Breast epithelium (tissue), 4 donors: ENCODE measurements around the gene PSKH1. TPM values are rescaled to one million over a fixed set of nuclear protein-coding genes. Genes with fewer than 3 reads are reported as not detected.
"Not testable (repeated sequence)": the region's sequence is repeated elsewhere in the genome, so short reads cannot be mapped to it uniquely, and the experiment has no call there.

Experiments
- DNase-seq, 2 donors: peaks; one replicate each; pipeline ENCODE4 v3.0.0-alpha.2; 2019; ENCODE audit warnings: low spot score in 2 of 2
- H3K27ac ChIP-seq, 2 donors: fragments of 200-600 bp; sonication (generic) in 1 of 2; one replicate each; pipeline ENCODE4 v1.5.1; 2016 to 2019; ENCODE audit warnings: mild to moderate bottlenecking in 1 of 2
- H3K27me3 ChIP-seq, 2 donors: fragments of 200-600 bp; sonication (generic) in 1 of 2; one replicate each; pipeline versions ENCODE4 v1.5.1 to v1.6.0; 2017 to 2019; ENCODE audit warnings: control low read depth in 1 of 2, mild to moderate bottlenecking in 1 of 2
- H3K36me3 ChIP-seq: fragments of 200-600 bp; one replicate; pipeline ENCODE4 v1.5.1; 2019
- H3K4me1 ChIP-seq, 2 donors: fragments of 200-600 bp; sonication (generic); one replicate each; pipeline ENCODE4 v1.5.1; 2016 to 2019; ENCODE audit warnings: control low read depth in 1 of 2
- H3K4me3 ChIP-seq, 3 donors: fragments of 200-600 bp; sonication (generic); 1 replicate in 2 of 3; 2 replicates in 1 of 3; pipeline ENCODE4 v1.5.1; 2016 to 2019; ENCODE audit warnings: mild to moderate bottlenecking in 3 of 3, moderate library complexity in 2 of 3
- H3K9me3 ChIP-seq, 2 donors: fragments of 200-600 bp; sonication (generic) in 1 of 2; one replicate each; pipeline ENCODE4 v1.5.1; 2016 to 2019; ENCODE audit warnings: control low read depth in 1 of 2
- POLR2A ChIP-seq: fragments of 450-650 bp; IDR thresholded peaks from one replicate; pipeline ENCODE4 v1.6.1; 2016; ENCODE audit warnings: antibody characterized with exemption, mild to moderate bottlenecking, moderate library complexity
- POLR2AphosphoS5 ChIP-seq, 3 donors: sonication (generic); formaldehyde crosslinking; IDR thresholded peaks; one replicate each; pipeline ENCODE4 v1.6.1; 2017; ENCODE audit warnings: antibody characterized with exemption in 3 of 3
- intact Hi-C: fragments of 100-400 bp; cut with DNase I; formaldehyde crosslinking; loops from one replicate; pipeline ENCODE4 v1.15.1; 2023; ENCODE audit warnings: low total_unique reads
- total RNA-seq, 3 donors: library from RNA; depleted of rRNA; stranded (reverse); fragments of >200 nt; gene quantifications; one replicate each; pipeline ENCODE4 v1.1.0, GENCODE V29; 2016
- TF ChIP-seq, protein P1 (sequence below), 3 donors: fragments of 450-650 bp; IDR thresholded peaks; one replicate each; pipeline ENCODE4 v1.5.1; 2016 to 2017; ENCODE audit warnings: antibody characterized with exemption in 3 of 3, mild to moderate bottlenecking in 3 of 3, moderate library complexity in 3 of 3

PSKH1 gene
- total RNA-seq, 3 donors from 2014 or later: 17.3 to 20.5 (median 17.4) TPM

DNA sequence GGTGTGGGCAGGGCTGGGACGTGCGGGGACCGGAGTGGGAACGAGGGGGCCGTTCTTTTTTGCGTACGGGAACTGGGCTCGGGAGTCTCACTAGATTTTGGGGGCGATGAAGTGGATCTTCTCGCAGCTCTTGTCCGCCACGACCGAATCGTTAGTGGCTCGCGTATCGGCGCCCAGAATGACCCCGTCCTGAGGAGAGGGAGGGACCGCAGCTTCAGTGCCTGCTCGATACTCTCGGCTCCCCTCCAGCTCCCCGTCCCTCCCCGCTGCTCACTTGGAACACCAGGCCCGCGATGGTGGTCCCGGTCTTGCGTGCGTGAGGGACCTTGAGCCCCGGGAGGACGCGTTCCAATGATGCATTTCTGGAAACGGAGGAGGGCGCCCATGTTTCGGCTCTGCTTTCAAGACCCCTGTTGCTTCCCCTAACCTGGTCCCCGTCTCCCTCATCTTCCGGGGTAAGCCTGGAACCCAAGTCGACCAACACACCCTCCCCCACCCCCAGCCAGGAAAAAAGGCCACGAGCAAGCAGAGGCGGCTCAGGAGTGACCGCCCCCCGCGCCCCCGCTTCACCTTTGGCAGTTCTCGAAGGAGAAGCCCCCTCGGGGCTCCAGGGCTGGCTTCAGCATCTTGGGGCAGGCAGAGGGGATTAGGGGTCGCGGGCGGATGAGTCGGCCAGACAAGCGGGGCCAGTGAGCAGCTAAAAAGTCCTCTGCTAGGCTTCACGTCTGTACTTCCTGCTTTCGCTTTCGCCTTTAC is 43.2 kb downstream of the PSKH1 start, which contains the start of gene PSMB10:
TSS of gene PSMB10 (minus strand) at position 727 of the 756 bp plus-strand sequence. CDS start at position 626, 101 bp downstream.
- H3K4me3 ChIP-seq: peak within 1 kb of the TSS; percentile 84 to 89 (median 86)
- H3K27me3 ChIP-seq: no peaks in the 10 kb centered on the region
- peaks cover 9 to 12% of the 10 kb centered on the region in 2 donors for H3K4me1 ChIP-seq
- no peak for DNase-seq
- no peaks in the 10 kb centered on the region for H3K36me3 ChIP-seq
- no peaks in the 10 kb centered on the region for H3K9me3 ChIP-seq
- intact Hi-C loops: no loop called here
- TF ChIP-seq, protein P1, sequence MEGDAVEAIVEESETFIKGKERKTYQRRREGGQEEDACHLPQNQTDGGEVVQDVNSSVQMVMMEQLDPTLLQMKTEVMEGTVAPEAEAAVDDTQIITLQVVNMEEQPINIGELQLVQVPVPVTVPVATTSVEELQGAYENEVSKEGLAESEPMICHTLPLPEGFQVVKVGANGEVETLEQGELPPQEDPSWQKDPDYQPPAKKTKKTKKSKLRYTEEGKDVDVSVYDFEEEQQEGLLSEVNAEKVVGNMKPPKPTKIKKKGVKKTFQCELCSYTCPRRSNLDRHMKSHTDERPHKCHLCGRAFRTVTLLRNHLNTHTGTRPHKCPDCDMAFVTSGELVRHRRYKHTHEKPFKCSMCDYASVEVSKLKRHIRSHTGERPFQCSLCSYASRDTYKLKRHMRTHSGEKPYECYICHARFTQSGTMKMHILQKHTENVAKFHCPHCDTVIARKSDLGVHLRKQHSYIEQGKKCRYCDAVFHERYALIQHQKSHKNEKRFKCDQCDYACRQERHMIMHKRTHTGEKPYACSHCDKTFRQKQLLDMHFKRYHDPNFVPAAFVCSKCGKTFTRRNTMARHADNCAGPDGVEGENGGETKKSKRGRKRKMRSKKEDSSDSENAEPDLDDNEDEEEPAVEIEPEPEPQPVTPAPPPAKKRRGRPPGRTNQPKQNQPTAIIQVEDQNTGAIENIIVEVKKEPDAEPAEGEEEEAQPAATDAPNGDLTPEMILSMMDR (IDR thresholded peaks at IDR 0.05): no peak
- TF ChIP-seq POLR2A (no peak), POLR2AphosphoS5 (IDR thresholded peaks at IDR 0.05) (no peak)
- H3K27ac ChIP-seq: peak within 1 kb of the TSS; percentile 89 to 98

DNA sequence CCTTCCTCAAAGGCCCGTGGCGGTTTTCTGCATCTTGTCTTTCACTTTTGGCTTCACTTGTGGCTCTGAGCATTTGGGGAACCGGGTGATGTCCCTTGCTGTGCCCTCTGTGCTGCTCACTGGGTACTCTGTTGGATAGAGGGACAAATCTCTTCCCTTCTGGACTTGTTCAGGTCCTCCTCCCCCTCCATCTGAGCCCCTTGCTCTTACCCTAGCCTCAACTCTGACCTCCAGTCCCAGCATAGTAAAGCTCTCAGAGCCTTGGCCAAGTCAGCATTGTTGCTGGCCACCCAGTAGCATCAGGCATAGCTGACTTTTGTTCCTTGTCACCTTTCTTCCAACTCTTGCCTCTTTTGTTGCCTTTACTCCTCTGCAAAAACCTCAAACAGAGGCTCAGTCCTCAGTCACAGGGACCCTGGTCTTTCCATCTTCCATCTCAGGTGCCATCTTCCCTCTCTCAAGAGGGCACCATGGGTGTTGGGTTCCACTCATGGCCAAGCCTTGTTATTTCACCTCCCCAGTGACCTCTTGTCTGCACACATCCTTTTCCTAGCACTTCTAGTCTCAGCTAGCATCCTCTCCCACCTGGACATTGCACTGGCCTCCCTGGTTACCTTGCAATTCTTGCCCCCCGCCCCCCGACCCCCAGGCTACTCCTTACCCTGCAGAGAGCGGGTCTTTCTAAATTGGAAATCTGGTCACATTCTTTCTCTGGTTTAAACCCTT is 44.0 kb downstream of the PSKH1 start:
- Histone ChIP-seq H3K27me3 (no peaks in the 10 kb centered on the region), H3K9me3 (no peaks in the 10 kb centered on the region), H3K4me1 (peaks cover 9 to 12% of the 10 kb centered on the region in 2 donors), H3K4me3 (peak overlapping the region; percentile 84 to 89 (median 86)), H3K27ac (peak overlapping the region; percentile 89 to 98), H3K36me3 (no peaks in the 10 kb centered on the region)
- peak in 1 of 3 donors; percentile 46 for TF ChIP-seq POLR2AphosphoS5 (IDR thresholded peaks at IDR 0.05)
- no peak for TF ChIP-seq POLR2A
- TF ChIP-seq, protein P1 (IDR thresholded peaks at IDR 0.05): no peak
- peak in 1 of 2 donors; percentile 56 for DNase-seq
- intact Hi-C loops: no loop called here

DNA sequence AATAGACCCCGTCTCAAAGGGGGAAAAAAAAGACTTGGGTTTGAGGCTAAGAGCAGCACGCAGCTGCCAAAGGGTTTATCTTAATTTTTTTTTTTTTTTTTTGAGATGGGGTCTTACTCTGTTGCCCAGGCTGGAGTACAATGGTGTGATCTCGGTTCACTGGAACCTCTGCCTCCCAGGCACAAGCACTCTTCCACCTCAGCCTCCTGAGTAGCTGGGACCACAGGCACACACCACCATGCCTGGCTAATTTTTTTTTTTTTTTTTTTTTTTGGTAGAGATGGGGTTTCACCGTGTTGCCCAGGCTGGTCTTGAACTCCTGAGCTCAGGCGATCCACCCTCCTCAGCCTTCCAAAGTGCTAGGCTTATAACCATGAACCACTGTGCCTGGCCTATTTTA is 44.7 kb downstream of the PSKH1 start:
- H3K4me1 ChIP-seq: peaks cover 9 to 12% of the 10 kb centered on the region in 2 donors
- H3K9me3 ChIP-seq, DNase-seq, H3K4me3 ChIP-seq, H3K27me3 ChIP-seq, intact Hi-C loops, H3K36me3 ChIP-seq, H3K27ac ChIP-seq: not testable (repeated sequence)

DNA sequence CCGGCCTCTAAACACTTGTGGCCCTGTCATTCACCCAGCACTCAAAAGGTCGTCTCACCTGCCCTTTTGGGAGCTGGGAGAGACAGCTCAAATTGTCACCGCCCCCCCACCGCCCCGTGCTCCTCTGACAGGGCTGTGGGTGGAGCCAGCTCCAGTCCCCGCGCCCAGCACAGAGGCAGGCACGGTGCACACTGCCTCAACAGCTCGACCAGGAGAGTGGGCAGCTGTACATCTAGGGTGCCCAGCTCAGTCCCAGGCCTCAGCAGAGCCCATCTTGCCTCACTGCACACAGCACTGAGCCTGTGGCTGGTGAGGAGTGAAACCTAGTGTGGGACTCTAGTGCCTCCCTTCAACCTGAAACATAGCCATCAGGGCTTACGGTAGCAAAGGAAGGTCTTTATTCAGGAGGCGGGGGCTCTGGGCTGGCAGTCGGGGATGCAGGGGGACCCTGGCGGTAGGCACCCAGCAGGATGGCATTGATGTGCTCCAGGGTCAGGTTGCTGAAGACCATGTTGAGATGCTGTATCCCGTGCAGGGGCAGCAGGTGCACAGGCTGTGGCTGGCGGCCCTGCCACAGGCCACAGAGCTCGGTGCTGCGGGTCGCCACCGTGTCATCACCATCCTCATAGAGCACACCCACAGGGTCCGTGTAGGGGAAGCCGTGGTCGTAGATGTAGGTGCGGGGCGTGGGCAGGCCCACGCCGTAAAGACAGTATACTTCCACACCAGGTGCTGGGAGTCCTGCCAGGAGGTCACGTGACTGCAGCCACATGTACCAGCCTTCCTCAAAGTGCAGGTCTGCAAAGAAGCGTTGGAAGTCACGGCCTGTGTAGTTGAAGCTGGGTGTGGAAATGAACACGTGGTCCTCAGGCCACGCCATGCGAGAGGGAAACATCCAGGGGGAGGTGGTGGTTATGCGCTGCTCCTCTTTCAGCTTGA is 46.7 kb downstream of the PSKH1 start:
- no peak overlapping the region for H3K4me3 ChIP-seq
- intact Hi-C loops: no loop called here
- TF ChIP-seq POLR2A: no peak
- TF ChIP-seq, protein P1 (IDR thresholded peaks at IDR 0.05): no peak
- no peak for TF ChIP-seq POLR2AphosphoS5 (IDR thresholded peaks at IDR 0.05)
- peak overlapping the region in 1 of 2 donors; percentile 65 for H3K27ac ChIP-seq
- no peak for DNase-seq
- no peaks in the 10 kb centered on the region for H3K36me3 ChIP-seq
- no peaks in the 10 kb centered on the region for H3K27me3 ChIP-seq
- no peaks in the 10 kb centered on the region for H3K9me3 ChIP-seq
- peaks cover 12 to 13% of the 10 kb centered on the region in 2 donors for H3K4me1 ChIP-seq

- Histone ChIP-seq H3K4me1 (peaks cover 8% of the 10 kb centered on the region in 2 donors), H3K27me3 (no peaks in the 10 kb centered on the region), H3K4me3 (no peak overlapping the region), H3K36me3 (no peaks in the 10 kb centered on the region), H3K27ac (peak overlapping the region in 1 of 2 donors; percentile 65), H3K9me3 (no peaks in the 10 kb centered on the region)
- TF ChIP-seq, protein P1 (IDR thresholded peaks at IDR 0.05): no peak
- TF ChIP-seq POLR2AphosphoS5 (IDR thresholded peaks at IDR 0.05) (no peak), POLR2A (no peak)
- intact Hi-C loops: no loop called here
- no peak for DNase-seq
Measured at GRCh38 chr16:67940446-67941089, 47.5 kb downstream of the PSKH1 start.
